ENCODE results near the gene NUDT8. TPM values are rescaled to one million over a fixed set of nuclear protein-coding genes. Genes with fewer than 3 reads are reported as not detected.
A peak's percentile ranks its signal among the peaks of the same experiment; 100 is the strongest.

The NUDT8 gene
- total RNA-seq, 1 donor from 2014 or later, result 14.2 TPM

- no peak for TF ChIP-seq CTCF (IDR thresholded peaks at IDR 0.05; ENCODE audit: insufficient read depth, low read length, severe bottlenecking)
- Histone ChIP-seq H3K27me3 (ENCODE audit: control insufficient read depth, insufficient read depth, low read length) (no peaks in the 10 kb centered on the region), H3K4me3 (ENCODE audit: low read depth, low read length) (no peak overlapping the region), H3K36me3 (ENCODE audit: control insufficient read depth, insufficient read depth, low read length) (no peaks in the 10 kb centered on the region)
- DNase-seq (ENCODE audit: low read depth) (no peak), FAIRE-seq (no peak)
These were observed 4.1 kb upstream of the NUDT8 start for GRCh38 chr11:67633758-67634365.

- FAIRE-seq (peak; percentile 23), DNase-seq (ENCODE audit: low read depth) (no peak)
- no peaks in the 10 kb centered on the region for H3K27me3 ChIP-seq (ENCODE audit: control insufficient read depth, insufficient read depth, low read length)
- no peak overlapping the region for H3K4me3 ChIP-seq (ENCODE audit: low read depth, low read length)
- no peak for TF ChIP-seq CTCF (IDR thresholded peaks at IDR 0.05; ENCODE audit: insufficient read depth, low read length, severe bottlenecking)
- H3K36me3 ChIP-seq (ENCODE audit: control insufficient read depth, insufficient read depth, low read length), result no peaks in the 10 kb centered on the region
These were observed 3.4 kb upstream of the NUDT8 start for GRCh38 chr11:67632982-67633755.

GRCh38 chr11:67632175-67632981 is 2.6 kb upstream of the NUDT8 start:
- H3K36me3 ChIP-seq (ENCODE audit: control insufficient read depth, insufficient read depth, low read length), result no peaks in the 10 kb centered on the region
- DNase-seq (ENCODE audit: low read depth) (no peak), FAIRE-seq (no peak)
- H3K27me3 ChIP-seq (ENCODE audit: control insufficient read depth, insufficient read depth, low read length), result no peaks in the 10 kb centered on the region
- no peak for TF ChIP-seq CTCF (IDR thresholded peaks at IDR 0.05; ENCODE audit: insufficient read depth, low read length, severe bottlenecking)
- no peak overlapping the region for H3K4me3 ChIP-seq (ENCODE audit: low read depth, low read length)

- Histone ChIP-seq H3K27me3 (ENCODE audit: control insufficient read depth, insufficient read depth, low read length) (no peaks in the 10 kb centered on the region), H3K4me3 (ENCODE audit: low read depth, low read length) (no peak overlapping the region), H3K36me3 (ENCODE audit: control insufficient read depth, insufficient read depth, low read length) (no peaks in the 10 kb centered on the region)
- no peak for TF ChIP-seq CTCF (IDR thresholded peaks at IDR 0.05; ENCODE audit: insufficient read depth, low read length, severe bottlenecking)
- no peak for DNase-seq (ENCODE audit: low read depth)
- no peak for FAIRE-seq
These were observed 2.1 kb upstream of the NUDT8 start for GRCh38 chr11:67631853-67632174.

GRCh38 chr11:67631411-67631810 is 1.7 kb upstream of the NUDT8 start:
- H3K4me3 ChIP-seq (ENCODE audit: low read depth, low read length), result no peak overlapping the region

More at GRCh38 chr11:67631411-67631810, 1.7 kb upstream of the NUDT8 start:
- Histone ChIP-seq H3K27me3 (ENCODE audit: control insufficient read depth, insufficient read depth, low read length) (no peaks in the 10 kb centered on the region), H3K36me3 (ENCODE audit: control insufficient read depth, insufficient read depth, low read length) (no peaks in the 10 kb centered on the region)
- TF ChIP-seq CTCF (IDR thresholded peaks at IDR 0.05; ENCODE audit: insufficient read depth, low read length, severe bottlenecking), result no peak
- no peak for DNase-seq (ENCODE audit: low read depth)
- no peak for FAIRE-seq
